ENCODE measurements around the gene FAM240B.

Gene FAM240B

DNA sequence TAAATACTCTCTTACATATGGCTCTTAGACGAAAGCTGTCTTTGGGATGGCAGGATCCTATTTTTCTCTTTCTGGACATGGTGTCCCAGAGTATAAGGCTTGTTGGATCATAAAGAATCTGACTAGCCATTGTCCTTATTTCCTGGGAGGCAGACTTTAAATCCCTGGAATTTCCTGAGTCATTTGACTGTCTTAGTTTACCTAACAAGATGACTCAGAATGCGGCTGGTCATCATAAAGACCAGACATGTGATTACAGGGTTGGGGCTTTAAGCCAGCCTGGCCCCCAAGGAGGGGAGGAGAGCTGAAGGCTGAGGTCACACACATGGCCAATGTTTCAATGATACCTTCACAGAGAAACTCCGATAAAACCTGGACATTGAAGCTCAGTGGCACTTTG, 37.2 kb downstream of the FAM240B start:
- WGBS, 2 donors (ENCODE audit: extremely low coverage in 2 of 2, insufficient read length in 2 of 2, insufficient replicate concordance in 1 of 2): no CpG with 5 or more reads among the region's 3 CpGs
- Histone ChIP-seq H3K18ac (ENCODE audit: low read length) (no peak overlapping the region), H3K9me3 (replicated peaks in 1 of 2; ENCODE audit: control insufficient read depth in 2 of 2, insufficient read depth in 1 of 2, low read depth in 1 of 2, low read length in 2 of 2) (peaks cover 0 to 6% of the 10 kb centered on the region in 2 donors), H2BK5ac (ENCODE audit: low read length) (no peak overlapping the region), H2BK120ac (ENCODE audit: low read depth, low read length) (no peak overlapping the region), H4K91ac (ENCODE audit: low read depth, low read length, poor library complexity) (no peak overlapping the region), H2BK15ac (ENCODE audit: low read length) (no peak overlapping the region), H2BK12ac (ENCODE audit: low read length) (no peak overlapping the region), H3K4me2 (ENCODE audit: insufficient read depth, low read length, poor library complexity, severe bottlenecking) (no peak overlapping the region), H3K9ac (ENCODE audit: low read depth, low read length, poor library complexity) (no peak overlapping the region), H2AK5ac (ENCODE audit: low read depth, low read length) (no peak overlapping the region), H3K4ac (ENCODE audit: low read length) (no peak overlapping the region), H3K14ac (ENCODE audit: low read length) (no peak overlapping the region), H3K36me3 (replicated peaks in 1 of 2; ENCODE audit: control insufficient read depth in 2 of 2, insufficient read depth in 2 of 2, low read length in 2 of 2) (no peaks in the 10 kb centered on the region), H3K79me1 (ENCODE audit: low read depth, low read length) (no peaks in the 10 kb centered on the region), H3K27ac (replicated peaks; ENCODE audit: low read length) (no peak overlapping the region), H3K27me3 (ENCODE audit: control insufficient read depth in 3 of 3, insufficient read depth in 3 of 3, low read depth in 1 of 3, low read length in 3 of 3) (no peaks in the 10 kb centered on the region), H3K4me3 (ENCODE audit: low read length in 2 of 2) (no peak overlapping the region), H3K4me1 (ENCODE audit: control insufficient read depth in 2 of 2, insufficient read depth in 1 of 2, low read depth in 1 of 2, low read length in 2 of 2) (peaks cover 12 to 30% of the 10 kb centered on the region in 2 donors), H4K8ac (ENCODE audit: low read depth, low read length) (no peak overlapping the region), H2AFZ (ENCODE audit: low read length) (peak overlapping the region; percentile 23), H3K23ac (ENCODE audit: low read depth, low read length, poor library complexity) (no peak overlapping the region)
- no peak for DNase-seq (ENCODE audit: low spot score)

DNA sequence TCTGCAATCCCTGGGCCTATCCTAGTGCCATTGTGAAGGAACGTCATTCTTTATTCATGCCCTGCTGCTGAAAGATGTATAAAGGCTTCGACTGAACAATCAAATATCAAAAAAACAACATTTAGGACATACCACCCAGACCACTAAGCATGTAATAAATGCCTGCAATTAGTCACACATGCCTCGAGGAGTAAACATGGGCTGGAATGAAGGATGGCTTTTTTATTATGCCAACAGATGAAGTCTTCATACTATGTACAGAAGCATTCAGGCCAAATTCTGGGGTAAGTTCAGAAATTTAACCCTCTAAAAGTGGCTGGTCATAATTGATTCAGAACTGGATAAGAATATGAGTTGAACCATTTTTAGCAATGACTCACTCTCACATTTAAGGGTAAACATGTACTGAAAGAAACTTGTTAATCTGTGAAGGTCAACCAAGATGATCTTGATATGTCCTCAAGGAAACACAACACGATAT, 38.1 kb downstream of the FAM240B start:
- Histone ChIP-seq H3K27me3 (ENCODE audit: control insufficient read depth in 3 of 3, insufficient read depth in 3 of 3, low read depth in 1 of 3, low read length in 3 of 3) (no peaks in the 10 kb centered on the region), H3K4me3 (ENCODE audit: low read length in 2 of 2) (no peak overlapping the region), H3K9me3 (replicated peaks in 1 of 2; ENCODE audit: control insufficient read depth in 2 of 2, insufficient read depth in 1 of 2, low read depth in 1 of 2, low read length in 2 of 2) (peaks cover 0 to 6% of the 10 kb centered on the region in 2 donors), H4K91ac (ENCODE audit: low read depth, low read length, poor library complexity) (no peak overlapping the region), H3K36me3 (replicated peaks in 1 of 2; ENCODE audit: control insufficient read depth in 2 of 2, insufficient read depth in 2 of 2, low read length in 2 of 2) (no peaks in the 10 kb centered on the region), H3K18ac (ENCODE audit: low read length) (no peak overlapping the region), H4K8ac (ENCODE audit: low read depth, low read length) (no peak overlapping the region), H3K23ac (ENCODE audit: low read depth, low read length, poor library complexity) (no peak overlapping the region), H2BK5ac (ENCODE audit: low read length) (no peak overlapping the region), H2BK12ac (ENCODE audit: low read length) (no peak overlapping the region), H2BK120ac (ENCODE audit: low read depth, low read length) (no peak overlapping the region), H3K27ac (replicated peaks; ENCODE audit: low read length) (no peak overlapping the region), H3K9ac (ENCODE audit: low read depth, low read length, poor library complexity) (no peak overlapping the region), H2AK5ac (ENCODE audit: low read depth, low read length) (no peak overlapping the region), H2BK15ac (ENCODE audit: low read length) (no peak overlapping the region), H3K4ac (ENCODE audit: low read length) (no peak overlapping the region), H3K79me1 (ENCODE audit: low read depth, low read length) (no peaks in the 10 kb centered on the region), H3K4me1 (ENCODE audit: control insufficient read depth in 2 of 2, insufficient read depth in 1 of 2, low read depth in 1 of 2, low read length in 2 of 2) (peaks cover 14 to 28% of the 10 kb centered on the region in 2 donors), H2AFZ (ENCODE audit: low read length) (no peak overlapping the region), H3K14ac (ENCODE audit: low read length) (no peak overlapping the region), H3K4me2 (ENCODE audit: insufficient read depth, low read length, poor library complexity, severe bottlenecking) (no peak overlapping the region)
- WGBS, 2 donors (ENCODE audit: extremely low coverage in 2 of 2, insufficient read length in 2 of 2, insufficient replicate concordance in 1 of 2): no CpG with 5 or more reads among the region's 4 CpGs
- DNase-seq (ENCODE audit: low spot score): no peak

DNA sequence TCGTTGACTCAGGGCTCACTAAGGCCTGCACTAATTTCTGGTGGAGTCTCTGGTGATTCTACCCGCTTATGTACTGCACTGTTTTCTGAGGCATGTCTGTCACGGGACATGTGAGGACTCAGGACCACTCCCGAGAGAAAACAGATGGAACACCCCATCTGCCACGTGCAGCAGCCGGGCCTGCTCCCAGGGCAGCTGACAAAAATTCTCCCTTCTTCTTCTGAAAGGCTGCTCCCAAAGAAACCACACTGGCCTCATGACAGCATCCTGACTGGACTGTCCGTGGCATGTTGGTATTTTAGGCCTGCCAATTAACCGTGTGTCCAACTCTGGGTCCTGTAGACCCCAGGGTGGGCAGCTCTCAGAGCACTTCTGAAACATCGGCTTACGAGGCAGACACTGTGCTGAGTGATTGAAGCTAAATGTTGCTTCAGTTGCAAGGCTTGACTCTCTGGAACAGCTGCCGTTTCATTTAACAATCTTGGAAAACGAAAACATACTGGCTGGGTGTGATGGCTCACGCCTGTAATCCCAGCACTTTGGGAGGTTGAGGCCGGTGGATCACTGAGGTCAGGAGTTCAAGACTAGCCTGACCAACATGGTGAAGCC, 39.0 kb downstream of the FAM240B start:
- no peak overlapping the region for H3K14ac ChIP-seq (ENCODE audit: low read length)
- no peak overlapping the region for H2BK5ac ChIP-seq (ENCODE audit: low read length)
- H3K36me3 ChIP-seq (replicated peaks in 1 of 2; ENCODE audit: control insufficient read depth in 2 of 2, insufficient read depth in 2 of 2, low read length in 2 of 2): no peaks in the 10 kb centered on the region
- no CpG with 5 or more reads among the region's 14 CpGs for WGBS, 2 donors (ENCODE audit: extremely low coverage in 2 of 2, insufficient read length in 2 of 2, insufficient replicate concordance in 1 of 2)
- no peaks in the 10 kb centered on the region for H3K27me3 ChIP-seq (ENCODE audit: control insufficient read depth in 3 of 3, insufficient read depth in 3 of 3, low read depth in 1 of 3, low read length in 3 of 3)
- no peak overlapping the region for H4K8ac ChIP-seq (ENCODE audit: low read depth, low read length)
- no peak overlapping the region for H2BK12ac ChIP-seq (ENCODE audit: low read length)
- H3K4me2 ChIP-seq (ENCODE audit: insufficient read depth, low read length, poor library complexity, severe bottlenecking): no peak overlapping the region
- no peak overlapping the region for H2BK15ac ChIP-seq (ENCODE audit: low read length)
- no peak overlapping the region for H2AK5ac ChIP-seq (ENCODE audit: low read depth, low read length)
- H3K4me3 ChIP-seq (ENCODE audit: low read length in 2 of 2): no peak overlapping the region
- no peak for DNase-seq (ENCODE audit: low spot score)
- H2AFZ ChIP-seq (ENCODE audit: low read length): no peak overlapping the region
- no peaks in the 10 kb centered on the region for H3K79me1 ChIP-seq (ENCODE audit: low read depth, low read length)
- H3K4ac ChIP-seq (ENCODE audit: low read length): no peak overlapping the region
- peaks cover 0 to 6% of the 10 kb centered on the region in 2 donors for H3K9me3 ChIP-seq (replicated peaks in 1 of 2; ENCODE audit: control insufficient read depth in 2 of 2, insufficient read depth in 1 of 2, low read depth in 1 of 2, low read length in 2 of 2)
- H3K9ac ChIP-seq (ENCODE audit: low read depth, low read length, poor library complexity): no peak overlapping the region
- H4K91ac ChIP-seq (ENCODE audit: low read depth, low read length, poor library complexity): no peak overlapping the region
- H3K18ac ChIP-seq (ENCODE audit: low read length): no peak overlapping the region
- H2BK120ac ChIP-seq (ENCODE audit: low read depth, low read length): no peak overlapping the region
- H3K27ac ChIP-seq (replicated peaks; ENCODE audit: low read length): no peak overlapping the region
- no peak overlapping the region for H3K23ac ChIP-seq (ENCODE audit: low read depth, low read length, poor library complexity)
- peaks cover 17 to 28% of the 10 kb centered on the region in 2 donors for H3K4me1 ChIP-seq (ENCODE audit: control insufficient read depth in 2 of 2, insufficient read depth in 1 of 2, low read depth in 1 of 2, low read length in 2 of 2)

DNA sequence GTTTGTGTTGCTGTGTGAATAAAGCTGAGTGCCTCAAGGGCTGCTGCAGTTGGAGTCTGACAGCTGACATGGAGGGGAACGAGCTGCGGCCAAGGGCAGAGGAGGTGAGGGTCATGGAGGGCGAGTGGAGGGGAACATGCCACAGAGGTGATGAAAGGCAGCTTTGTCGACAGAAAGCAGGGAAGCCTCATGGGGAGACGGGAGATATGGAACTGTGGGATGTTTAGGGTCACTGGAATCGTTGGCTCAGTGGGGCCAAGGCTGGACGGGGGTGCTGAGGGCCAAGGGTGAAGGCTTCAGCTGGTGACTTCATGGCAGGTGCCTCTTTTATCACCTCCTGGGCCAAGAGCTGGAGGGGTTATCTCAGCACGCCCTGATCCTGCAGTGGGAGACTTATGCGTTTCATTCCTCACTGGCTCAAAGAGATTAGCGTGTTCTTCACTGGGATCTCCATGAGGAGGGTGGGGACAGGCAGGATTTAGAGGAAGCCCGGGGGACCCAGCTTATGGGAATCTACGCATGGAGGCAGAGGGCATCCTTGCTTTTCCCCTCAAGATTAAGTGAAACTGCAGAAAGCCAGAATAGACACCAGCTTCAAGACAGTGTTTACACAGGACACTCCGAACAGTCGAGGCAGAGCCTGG, 42.2 kb downstream of the FAM240B start:
- Histone ChIP-seq H3K79me1 (ENCODE audit: low read depth, low read length) (no peaks in the 10 kb centered on the region), H3K4me2 (ENCODE audit: insufficient read depth, low read length, poor library complexity, severe bottlenecking) (no peak overlapping the region), H2BK5ac (ENCODE audit: low read length) (no peak overlapping the region), H3K23ac (ENCODE audit: low read depth, low read length, poor library complexity) (no peak overlapping the region), H2BK15ac (ENCODE audit: low read length) (no peak overlapping the region), H3K18ac (ENCODE audit: low read length) (no peak overlapping the region), H3K4ac (ENCODE audit: low read length) (no peak overlapping the region), H2BK12ac (ENCODE audit: low read length) (no peak overlapping the region), H2BK120ac (ENCODE audit: low read depth, low read length) (no peak overlapping the region), H3K27me3 (ENCODE audit: control insufficient read depth in 3 of 3, insufficient read depth in 3 of 3, low read depth in 1 of 3, low read length in 3 of 3) (no peaks in the 10 kb centered on the region), H3K4me1 (ENCODE audit: control insufficient read depth in 2 of 2, insufficient read depth in 1 of 2, low read depth in 1 of 2, low read length in 2 of 2) (peaks cover 16 to 27% of the 10 kb centered on the region in 2 donors), H3K14ac (ENCODE audit: low read length) (no peak overlapping the region), H3K9me3 (replicated peaks in 1 of 2; ENCODE audit: control insufficient read depth in 2 of 2, insufficient read depth in 1 of 2, low read depth in 1 of 2, low read length in 2 of 2) (peaks cover 0 to 6% of the 10 kb centered on the region in 2 donors), H3K27ac (replicated peaks; ENCODE audit: low read length) (no peak overlapping the region), H3K36me3 (replicated peaks in 1 of 2; ENCODE audit: control insufficient read depth in 2 of 2, insufficient read depth in 2 of 2, low read length in 2 of 2) (no peaks in the 10 kb centered on the region), H3K9ac (ENCODE audit: low read depth, low read length, poor library complexity) (no peak overlapping the region), H4K8ac (ENCODE audit: low read depth, low read length) (no peak overlapping the region), H4K91ac (ENCODE audit: low read depth, low read length, poor library complexity) (no peak overlapping the region), H3K4me3 (ENCODE audit: low read length in 2 of 2) (no peak overlapping the region), H2AK5ac (ENCODE audit: low read depth, low read length) (no peak overlapping the region), H2AFZ (ENCODE audit: low read length) (peak overlapping the region; percentile 47)
- WGBS, 2 donors (ENCODE audit: extremely low coverage in 2 of 2, insufficient read length in 2 of 2, insufficient replicate concordance in 1 of 2): no CpG with 5 or more reads among the region's 14 CpGs
- DNase-seq (ENCODE audit: low spot score): no peak

Data from neuronal stem cell (in vitro differentiated cells).